Activated naive CD8-positive, alpha-beta T cell treated with anti-CD3 and anti-CD28 coated beads, Interleukin-2, amount 10 ng/mL, durations not matched to agents 7 days and 5 days (primary cell): Measurements from ENCODE around the gene DPP6. TPM values are rescaled to one million over a fixed set of nuclear protein-coding genes. Genes with fewer than 3 reads are reported as not detected.

Experiments
- ATAC-seq: fragments of 150-1000 bp; cut with Tn5 transposase; one replicate; pipeline ENCODE4 v1.10.0; 2021; ENCODE audit warnings: low read depth, moderate library complexity
- POLR2A ChIA-PET: fragments of 350-600 bp; sonication (Branson Sonifier 250); formaldehyde crosslinking; loops from one replicate; lab custom pipeline; 2021; ENCODE audit warnings: antibody characterized with exemption; lab: Charles Lee
- DNase-seq: peaks from one replicate; pipeline ENCODE4 v3.0.0; 2021
- H3K27ac Mint-ChIP-seq: one replicate; pipeline ENCODE4 v1.8.0; 2022; ENCODE audit warnings: mild to moderate bottlenecking, mixed read lengths
- H3K27me3 Mint-ChIP-seq: one replicate; pipeline ENCODE4 v1.8.0; 2022; ENCODE audit warnings: mild to moderate bottlenecking, moderate library complexity, mixed read lengths
- H3K36me3 Mint-ChIP-seq: one replicate; pipeline ENCODE4 v1.8.0; 2021; ENCODE audit warnings: mild to moderate bottlenecking, mixed read lengths
- H3K4me1 Mint-ChIP-seq: one replicate; pipeline ENCODE4 v1.8.0; 2021; ENCODE audit warnings: mixed read lengths
- H3K4me3 Mint-ChIP-seq: one replicate; pipeline ENCODE4 v1.8.0; 2022; ENCODE audit warnings: mild to moderate bottlenecking, moderate library complexity, mixed read lengths
- H3K9me3 Mint-ChIP-seq: one replicate; pipeline ENCODE4 v1.8.0; 2021; ENCODE audit warnings: mixed read lengths
- total RNA-seq, 2 experiments: library from RNA; stranded (reverse); gene quantifications; one replicate each; pipeline ENCODE4 v1.2.3, GENCODE V29; 2021

The DPP6 gene
- total RNA-seq, 2 experiments from 2014 or later: not detected

DNA sequence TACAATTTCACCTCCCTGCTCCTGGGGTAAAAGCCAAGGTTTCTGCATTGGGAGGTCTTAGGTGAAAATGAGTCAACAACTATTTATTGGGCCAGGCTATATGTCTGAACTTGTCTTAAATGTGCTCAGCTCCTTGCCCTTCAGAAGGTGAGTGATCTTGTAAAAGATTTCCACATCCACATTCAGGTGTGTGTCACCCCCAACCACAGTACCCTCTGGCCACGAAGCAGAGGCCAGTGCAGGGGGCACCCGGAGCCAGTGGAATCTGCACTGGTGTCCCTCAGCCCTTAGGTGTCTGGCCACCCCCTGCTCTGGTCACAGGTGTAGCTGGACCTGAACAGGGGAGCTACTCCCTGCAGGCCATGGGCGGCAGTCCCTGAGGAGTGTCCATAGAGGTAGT, 752.3 kb downstream of the DPP6 start:
- Mint-ChIP-seq H3K36me3 (no peaks in the 10 kb centered on the region), H3K27me3 (no peaks in the 10 kb centered on the region), H3K4me1 (no peaks in the 10 kb centered on the region), H3K9me3 (no peaks in the 10 kb centered on the region), H3K4me3 (no peak overlapping the region), H3K27ac (no peak overlapping the region)
- POLR2A ChIA-PET: no interaction called here
- no peak for ATAC-seq
- no peak for DNase-seq

DNA sequence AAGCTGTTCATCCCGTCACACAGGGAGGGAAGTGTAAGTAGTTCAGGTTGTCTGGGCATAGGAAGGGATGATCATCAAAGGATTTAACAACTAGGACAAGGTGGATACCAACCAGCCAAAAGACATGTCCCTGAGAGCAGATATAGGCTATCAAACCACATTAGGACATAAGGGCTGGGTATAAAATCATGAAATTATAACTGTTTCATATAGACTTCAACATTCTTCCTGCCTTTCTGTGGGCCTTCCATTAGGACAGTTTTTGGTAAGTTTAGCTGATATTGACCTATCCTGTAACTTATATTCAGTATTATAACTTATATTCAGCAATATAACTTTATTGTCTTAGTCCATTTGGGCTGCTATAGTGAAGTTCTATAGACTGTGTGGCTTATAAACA, 759.8 kb downstream of the DPP6 start:
- no peaks in the 10 kb centered on the region for H3K27me3 Mint-ChIP-seq
- POLR2A ChIA-PET: no interaction called here
- no peak overlapping the region for H3K4me3 Mint-ChIP-seq
- no peaks in the 10 kb centered on the region for H3K4me1 Mint-ChIP-seq
- H3K36me3 Mint-ChIP-seq: no peaks in the 10 kb centered on the region
- DNase-seq: no peak
- no peak overlapping the region for H3K27ac Mint-ChIP-seq
- ATAC-seq: no peak
- H3K9me3 Mint-ChIP-seq: peaks cover 4% of the 10 kb centered on the region

DNA sequence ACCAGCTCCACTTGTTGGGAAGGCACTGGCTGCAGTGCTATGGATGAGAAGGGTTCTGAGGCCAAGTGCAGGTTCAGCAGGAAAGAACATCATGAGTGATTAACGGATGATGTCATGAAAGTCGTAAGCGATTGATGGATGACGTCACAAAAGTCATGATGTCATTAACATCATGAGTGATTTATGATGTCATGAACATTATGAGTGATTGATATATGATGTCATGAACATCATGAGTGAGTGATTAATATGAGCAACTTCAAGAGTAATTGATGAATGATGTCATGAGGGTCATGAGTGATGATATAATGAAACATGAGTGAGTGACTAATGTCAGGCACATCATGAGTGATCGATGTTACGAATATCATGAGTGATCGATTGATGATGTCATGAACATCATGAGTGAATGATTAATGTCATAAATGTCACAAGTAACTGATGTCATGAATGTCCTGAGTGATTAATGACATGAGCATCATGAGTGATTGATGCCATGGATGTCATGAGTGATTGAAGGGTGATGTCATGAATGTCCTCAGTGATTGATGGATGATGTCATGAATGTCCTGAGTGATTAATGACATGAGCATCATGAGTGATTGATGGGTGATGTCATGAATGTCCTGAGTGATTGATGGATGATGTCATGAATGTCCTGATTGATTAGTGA, 765.2 kb downstream of the DPP6 start:
- no peak overlapping the region for H3K4me3 Mint-ChIP-seq
- H3K9me3 Mint-ChIP-seq: peaks cover 2% of the 10 kb centered on the region
- POLR2A ChIA-PET: no interaction called here
- no peak overlapping the region for H3K27ac Mint-ChIP-seq
- DNase-seq (no peak), ATAC-seq (no peak)
- no peaks in the 10 kb centered on the region for H3K36me3 Mint-ChIP-seq
- H3K27me3 Mint-ChIP-seq: no peaks in the 10 kb centered on the region
- no peaks in the 10 kb centered on the region for H3K4me1 Mint-ChIP-seq

DNA sequence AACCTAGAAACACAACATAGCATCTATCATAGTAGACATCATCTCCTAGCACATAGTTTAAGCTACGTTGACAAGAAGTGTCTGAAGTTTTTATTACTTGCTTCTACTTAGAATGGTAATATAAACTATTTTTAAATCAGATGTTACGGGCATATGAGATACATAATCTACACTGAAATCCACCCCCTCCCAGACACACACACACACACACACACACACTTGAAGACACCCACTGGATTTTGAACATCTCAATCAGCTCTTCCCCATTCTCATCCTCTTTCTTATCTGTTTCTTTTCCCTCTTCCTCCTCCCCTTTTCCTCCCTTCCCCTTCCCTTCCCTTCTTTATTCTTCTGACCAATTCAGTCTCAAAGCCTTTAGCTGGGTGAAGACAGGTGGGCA, 774.8 kb downstream of the DPP6 start:
- H3K27ac Mint-ChIP-seq: no peak overlapping the region
- no peaks in the 10 kb centered on the region for H3K4me1 Mint-ChIP-seq
- DNase-seq (no peak), ATAC-seq (no peak)
- H3K9me3 Mint-ChIP-seq: no peaks in the 10 kb centered on the region
- POLR2A ChIA-PET: no interaction called here
- H3K4me3 Mint-ChIP-seq: no peak overlapping the region
- H3K36me3 Mint-ChIP-seq: no peaks in the 10 kb centered on the region
- H3K27me3 Mint-ChIP-seq: no peaks in the 10 kb centered on the region

DNA sequence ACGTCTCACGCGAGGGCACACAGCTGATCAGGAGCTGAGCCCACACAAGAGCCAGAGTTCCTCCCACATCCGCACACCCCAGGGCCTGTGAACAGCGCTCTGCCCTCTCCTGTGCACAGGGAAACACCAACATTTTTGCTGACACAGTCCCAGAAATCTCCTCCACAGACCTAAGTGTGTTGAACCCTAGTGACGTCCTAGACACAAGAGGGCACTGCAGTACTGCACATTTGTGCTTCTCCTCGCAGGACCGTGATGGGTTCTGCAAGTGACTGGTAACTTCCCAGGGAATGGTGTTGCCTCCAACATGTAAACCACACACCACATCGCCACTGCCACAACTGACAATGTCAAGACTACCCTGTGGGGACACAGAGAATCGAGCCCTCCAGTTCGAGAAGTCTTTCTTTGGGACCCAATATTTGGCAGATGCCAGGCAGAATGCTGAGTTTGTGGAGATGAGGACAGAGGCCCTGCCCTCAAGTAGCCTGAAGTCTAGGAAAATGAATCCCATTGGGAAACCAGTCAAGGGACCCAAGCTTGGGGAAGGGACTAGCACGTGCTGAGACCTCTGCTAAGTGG, 780.5 kb downstream of the DPP6 start:
- no peak overlapping the region for H3K27ac Mint-ChIP-seq
- H3K9me3 Mint-ChIP-seq: no peaks in the 10 kb centered on the region
- POLR2A ChIA-PET: no interaction called here
- H3K27me3 Mint-ChIP-seq: no peaks in the 10 kb centered on the region
- H3K4me1 Mint-ChIP-seq: no peaks in the 10 kb centered on the region
- H3K36me3 Mint-ChIP-seq: no peaks in the 10 kb centered on the region
- ATAC-seq (no peak), DNase-seq (no peak)
- no peak overlapping the region for H3K4me3 Mint-ChIP-seq

DNA sequence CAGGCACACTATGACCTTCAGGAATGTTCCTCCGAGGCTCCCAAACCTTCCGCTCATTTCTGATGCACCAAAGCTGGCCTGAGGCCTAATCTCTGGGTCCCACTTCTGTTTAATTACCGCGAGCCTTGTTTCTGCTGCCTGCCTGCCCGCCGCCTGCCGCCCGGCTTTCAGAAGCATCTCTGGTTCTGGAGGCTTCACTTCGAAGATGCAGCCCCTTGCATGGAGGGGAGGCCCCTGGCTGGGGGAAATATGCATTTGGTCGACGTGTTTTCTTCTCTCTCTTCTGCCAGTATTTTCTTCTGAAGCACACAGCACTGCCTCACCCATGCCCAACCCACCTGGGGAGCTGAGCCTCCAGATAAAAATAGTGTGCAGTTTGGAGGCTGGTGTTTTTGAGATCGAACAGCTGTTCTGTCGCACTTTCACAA, 783.8 kb downstream of the DPP6 start:
- Mint-ChIP-seq H3K4me3 (no peak overlapping the region), H3K9me3 (no peaks in the 10 kb centered on the region), H3K27me3 (no peaks in the 10 kb centered on the region), H3K4me1 (peaks cover 1% of the 10 kb centered on the region), H3K36me3 (no peaks in the 10 kb centered on the region), H3K27ac (no peak overlapping the region)
- DNase-seq: no peak
- no peak for ATAC-seq
- POLR2A ChIA-PET: no interaction called here

DNA sequence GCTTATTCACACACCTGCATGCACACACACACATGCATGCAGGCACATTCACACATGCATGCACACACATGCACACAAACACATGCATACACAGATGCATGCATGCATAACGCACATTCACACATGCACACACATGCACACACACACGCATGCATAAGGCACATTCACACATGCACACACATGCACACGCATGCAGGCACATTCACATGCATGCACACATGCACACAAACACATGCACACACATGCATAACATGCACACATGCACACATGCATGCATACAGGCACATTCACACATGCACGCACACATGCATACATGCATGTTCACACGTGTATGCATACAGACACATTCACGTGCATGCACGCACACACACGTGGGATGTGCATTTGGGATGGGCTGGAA, 784.9 kb downstream of the DPP6 start:
- Mint-ChIP-seq H3K27ac (no peak overlapping the region), H3K9me3 (no peaks in the 10 kb centered on the region), H3K36me3 (no peaks in the 10 kb centered on the region), H3K27me3 (peaks cover 2% of the 10 kb centered on the region), H3K4me1 (peaks cover 1% of the 10 kb centered on the region), H3K4me3 (no peak overlapping the region)
- no peak for DNase-seq
- no peak for ATAC-seq
- POLR2A ChIA-PET: no interaction called here

DNA sequence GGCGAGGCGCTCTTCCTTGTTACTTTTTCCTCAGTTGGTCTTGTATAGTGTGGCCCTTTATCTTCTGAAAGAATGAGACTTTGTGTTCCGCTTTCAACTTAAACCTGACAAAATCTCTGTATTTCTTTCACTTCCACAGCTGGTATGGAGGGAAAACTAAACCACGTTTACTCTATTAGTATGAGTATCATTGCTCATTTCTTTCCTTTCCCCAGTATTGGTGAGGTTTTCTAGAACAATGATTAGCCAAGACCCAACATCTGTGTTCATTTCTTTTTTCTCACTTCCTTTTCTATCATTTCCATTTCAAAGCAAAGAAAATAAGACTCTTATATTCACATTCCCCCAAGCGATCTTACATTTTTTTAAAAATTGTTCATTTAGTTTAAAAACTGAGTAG, 785.4 kb downstream of the DPP6 start:
- no peaks in the 10 kb centered on the region for H3K9me3 Mint-ChIP-seq
- ATAC-seq (no peak), DNase-seq (no peak)
- POLR2A ChIA-PET: no interaction called here
- H3K36me3 Mint-ChIP-seq: no peaks in the 10 kb centered on the region
- peaks cover 8% of the 10 kb centered on the region for H3K27me3 Mint-ChIP-seq
- H3K27ac Mint-ChIP-seq: no peak overlapping the region
- peaks cover 1% of the 10 kb centered on the region for H3K4me1 Mint-ChIP-seq
- H3K4me3 Mint-ChIP-seq: no peak overlapping the region

DNA sequence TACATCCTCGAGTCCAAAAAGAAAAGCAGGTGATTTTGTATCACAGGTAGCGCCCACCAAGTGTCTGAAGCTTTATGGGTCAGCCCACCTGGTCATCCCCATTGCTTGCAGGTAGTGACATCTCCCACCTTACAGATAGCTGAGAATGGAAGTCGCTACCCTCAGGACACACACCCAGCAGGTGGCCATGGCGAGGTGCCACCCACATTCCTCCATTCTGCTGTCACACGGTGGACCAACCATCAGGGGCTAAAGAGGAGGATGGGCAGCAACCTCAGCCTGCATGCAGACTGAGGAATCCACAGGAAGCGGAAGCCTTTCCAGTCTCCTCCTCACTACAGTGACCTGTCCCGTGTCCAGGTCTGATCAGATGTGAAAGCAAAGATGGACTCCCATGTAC, 787.9 kb downstream of the DPP6 start:
- no peak for ATAC-seq
- peaks cover 1% of the 10 kb centered on the region for H3K4me1 Mint-ChIP-seq

DNA sequence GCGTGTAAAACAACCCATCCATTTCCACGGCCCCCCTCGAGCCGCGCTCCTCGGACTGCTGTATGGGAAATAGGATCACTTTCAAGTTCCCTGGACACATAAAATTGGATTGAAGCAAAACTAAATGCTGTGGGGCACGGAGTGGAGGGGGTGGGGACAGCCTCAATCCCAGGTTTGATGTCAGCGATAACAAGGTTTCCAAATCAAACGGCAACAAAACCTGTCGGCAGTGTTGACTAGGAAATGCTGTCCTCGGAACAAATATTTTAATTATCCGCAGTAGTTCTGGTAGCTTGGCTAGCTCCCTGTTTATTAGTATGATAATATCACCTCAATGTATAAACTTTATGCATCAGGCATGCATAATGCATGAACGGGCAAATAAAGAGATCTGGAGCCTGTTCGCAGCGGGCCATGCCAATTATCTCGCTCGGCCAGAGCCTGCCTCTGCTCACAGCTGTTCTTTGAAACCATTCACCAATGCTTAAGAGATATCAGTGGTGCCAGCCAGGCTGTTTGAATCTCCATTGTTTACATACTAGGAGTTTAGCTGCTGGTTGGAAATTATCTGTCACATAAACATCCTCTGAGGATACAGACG, 789.6 kb downstream of the DPP6 start:
- POLR2A ChIA-PET: no interaction called here
- peaks cover 21% of the 10 kb centered on the region for H3K27me3 Mint-ChIP-seq
- peaks cover 1% of the 10 kb centered on the region for H3K4me1 Mint-ChIP-seq
- ATAC-seq (no peak), DNase-seq (no peak)
- H3K4me3 Mint-ChIP-seq: no peak overlapping the region
- H3K27ac Mint-ChIP-seq: no peak overlapping the region
- no peaks in the 10 kb centered on the region for H3K9me3 Mint-ChIP-seq
- H3K36me3 Mint-ChIP-seq: no peaks in the 10 kb centered on the region

More for the DNA sequence above, 787.9 kb downstream of the DPP6 start:
- peaks cover 14% of the 10 kb centered on the region for H3K27me3 Mint-ChIP-seq
- POLR2A ChIA-PET: no interaction called here
- H3K27ac Mint-ChIP-seq: no peak overlapping the region
- H3K36me3 Mint-ChIP-seq: no peaks in the 10 kb centered on the region
- no peak overlapping the region for H3K4me3 Mint-ChIP-seq
- no peak for DNase-seq
- no peaks in the 10 kb centered on the region for H3K9me3 Mint-ChIP-seq

DNA sequence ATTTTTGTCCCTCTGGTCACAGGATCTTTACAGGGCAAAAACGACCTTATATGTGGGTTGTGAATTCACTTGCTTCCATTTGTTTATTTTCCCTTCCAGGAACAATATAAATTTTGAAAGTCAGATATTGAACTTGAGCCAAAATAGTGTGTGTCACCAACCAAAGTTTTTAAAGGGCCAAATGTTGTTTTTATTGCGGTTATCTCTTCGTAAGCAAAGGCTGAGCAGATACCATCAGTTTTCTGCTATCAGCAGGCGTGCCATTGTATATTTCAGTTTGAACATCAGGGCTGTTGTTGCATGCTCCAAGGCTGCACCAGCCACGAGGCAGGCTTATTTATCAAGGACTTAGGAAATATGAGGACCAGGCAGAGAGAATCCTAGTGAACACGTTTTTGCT, 790.4 kb downstream of the DPP6 start:
- no peaks in the 10 kb centered on the region for H3K36me3 Mint-ChIP-seq
- H3K27me3 Mint-ChIP-seq: peaks cover 25% of the 10 kb centered on the region
- H3K4me1 Mint-ChIP-seq: peaks cover 1% of the 10 kb centered on the region
- POLR2A ChIA-PET: no interaction called here
- ATAC-seq (no peak), DNase-seq (no peak)
- no peaks in the 10 kb centered on the region for H3K9me3 Mint-ChIP-seq
- no peak overlapping the region for H3K27ac Mint-ChIP-seq
- H3K4me3 Mint-ChIP-seq: no peak overlapping the region

DNA sequence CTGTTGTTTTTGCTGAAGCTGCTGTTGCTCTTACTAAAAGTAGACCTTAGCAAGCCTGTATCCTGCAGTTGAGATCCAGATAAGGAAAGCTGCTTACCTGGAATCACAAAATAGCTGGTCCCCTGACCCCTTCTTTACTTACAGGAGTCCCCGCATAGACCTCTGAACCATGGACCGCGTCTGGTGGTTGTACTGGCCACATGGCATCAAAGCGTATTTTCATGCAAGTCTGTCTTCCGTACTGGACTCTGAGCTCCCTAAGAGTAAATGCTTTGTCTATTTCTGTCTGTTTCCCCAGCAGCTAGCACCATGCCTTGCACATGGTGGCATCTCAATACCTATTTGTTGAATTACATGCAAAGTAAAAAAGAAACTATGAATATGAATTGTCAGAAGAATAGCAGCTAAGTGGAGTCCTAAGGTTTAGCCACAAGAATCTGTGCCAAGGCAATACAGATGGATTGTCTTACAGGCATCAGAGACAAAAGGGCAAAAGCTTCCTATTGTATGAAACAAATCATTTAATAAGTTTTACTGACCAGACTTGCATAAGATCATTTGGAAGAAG, 791.6 kb downstream of the DPP6 start:
- Mint-ChIP-seq H3K4me3 (no peak overlapping the region), H3K27ac (no peak overlapping the region), H3K27me3 (peaks cover 33% of the 10 kb centered on the region), H3K36me3 (no peaks in the 10 kb centered on the region), H3K4me1 (peaks cover 1% of the 10 kb centered on the region), H3K9me3 (no peaks in the 10 kb centered on the region)
- POLR2A ChIA-PET: no interaction called here
- ATAC-seq (no peak), DNase-seq (no peak)

DNA sequence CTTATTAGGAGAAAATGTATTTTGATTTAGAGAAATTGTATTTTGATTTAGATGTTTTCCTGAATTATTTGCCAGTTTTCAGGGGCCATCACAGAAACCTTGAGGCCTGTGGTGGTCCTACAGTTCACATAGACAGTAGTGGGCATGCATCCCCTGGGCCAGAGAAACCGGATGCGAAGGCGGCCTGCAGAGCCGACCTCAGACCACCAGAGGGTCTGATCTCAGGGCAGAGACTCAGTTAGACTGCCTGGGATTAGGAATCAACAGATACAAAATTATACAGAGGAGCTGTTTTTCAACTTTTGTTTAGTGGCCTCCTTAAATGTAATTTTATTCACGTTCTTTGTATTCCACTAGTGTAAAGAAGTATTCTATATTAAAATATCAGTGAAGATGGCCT, 792.3 kb downstream of the DPP6 start:
- H3K27me3 Mint-ChIP-seq: peaks cover 39% of the 10 kb centered on the region
- no peak overlapping the region for H3K27ac Mint-ChIP-seq
- no peak for ATAC-seq
- POLR2A ChIA-PET: no interaction called here
- no peak for DNase-seq
- no peaks in the 10 kb centered on the region for H3K36me3 Mint-ChIP-seq
- no peaks in the 10 kb centered on the region for H3K9me3 Mint-ChIP-seq
- no peak overlapping the region for H3K4me3 Mint-ChIP-seq
- H3K4me1 Mint-ChIP-seq: peaks cover 1% of the 10 kb centered on the region

DNA sequence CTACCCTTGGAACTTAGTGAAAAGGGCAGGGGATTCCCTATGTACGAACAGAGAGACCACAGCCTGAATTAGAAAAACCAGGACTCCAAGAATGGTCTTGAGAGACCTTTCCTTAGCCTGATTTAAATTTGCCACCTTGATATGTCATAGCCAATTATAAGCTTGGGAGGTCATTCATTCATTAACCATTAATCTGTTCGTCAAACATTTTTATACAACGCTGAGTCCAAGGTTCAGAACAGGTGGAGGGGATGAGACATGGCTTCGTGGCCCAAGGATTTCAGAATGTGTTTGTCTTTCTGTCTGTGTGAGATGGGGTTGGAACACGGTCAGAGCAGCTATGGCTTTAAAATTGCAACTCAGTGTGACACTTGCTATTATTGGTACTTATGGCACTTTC, 792.8 kb downstream of the DPP6 start:
- POLR2A ChIA-PET: no interaction called here

More for the DNA sequence above, 792.8 kb downstream of the DPP6 start:
- Mint-ChIP-seq H3K36me3 (no peaks in the 10 kb centered on the region), H3K9me3 (no peaks in the 10 kb centered on the region), H3K4me3 (no peak overlapping the region), H3K27me3 (peaks cover 39% of the 10 kb centered on the region), H3K27ac (no peak overlapping the region), H3K4me1 (no peaks in the 10 kb centered on the region)
- no peak for ATAC-seq
- no peak for DNase-seq
